Measurements from ENCODE around the gene RPS6KB2. TPM values are rescaled to one million over a fixed set of nuclear protein-coding genes. Genes with fewer than 3 reads are reported as not detected.

The RPS6KB2 gene
- total and polyA plus RNA-seq, 2 experiments from 2014 or later: 65.0 to 105 TPM

- Histone ChIP-seq H3K9me3 (ENCODE audit: low read depth) (no peaks in the 10 kb centered on the region), H3K4me2 (no peak overlapping the region), H3K9me2 (replicated peaks; ENCODE audit: insufficient read depth) (no peaks in the 10 kb centered on the region), H3K27me3 (no peaks in the 10 kb centered on the region), H3K4me1 (ENCODE audit: insufficient read depth) (peaks cover 10% of the 10 kb centered on the region), H4K20me1 (ENCODE audit: insufficient read depth, poor library complexity, severe bottlenecking) (no peaks in the 10 kb centered on the region), H3K36me3 (replicated peaks; ENCODE audit: insufficient read depth, low read depth) (no peaks in the 10 kb centered on the region), H3K27ac (no peak overlapping the region), H3K4me3 (no peak overlapping the region), H3K79me2 (peaks cover 24% of the 10 kb centered on the region), H2AFZ (no peak overlapping the region)
- no peak for DNase-seq (ENCODE audit: low spot score)
- no peak for TF ChIP-seq EZH2phosphoT487 (IDR thresholded peaks at IDR 0.05; ENCODE audit: low read depth, severe bottlenecking, unreplicated experiment)
- no peak for TF ChIP-seq CTCF (IDR thresholded peaks at IDR 0.05; ENCODE audit: poor library complexity)
- TF ChIP-seq EZH2 (IDR thresholded peaks at IDR 0.05; ENCODE audit: borderline replicate concordance): no peak
- 97% methylated on average over 24 of the region's 24 CpGs for WGBS (ENCODE audit: low lambda C conversion rate, missing lambda C conversion rate)
These were observed 3.3 kb downstream of the RPS6KB2 start for GRCh38 chr11:67431346-67432249.

- Histone ChIP-seq H3K9me2 (replicated peaks; ENCODE audit: insufficient read depth) (no peaks in the 10 kb centered on the region), H3K36me3 (replicated peaks; ENCODE audit: insufficient read depth, low read depth) (no peaks in the 10 kb centered on the region), H3K79me2 (peaks cover 24% of the 10 kb centered on the region), H3K4me1 (ENCODE audit: insufficient read depth) (peaks cover 7% of the 10 kb centered on the region), H3K9me3 (ENCODE audit: low read depth) (no peaks in the 10 kb centered on the region), H3K4me2 (no peak overlapping the region), H3K4me3 (no peak overlapping the region), H2AFZ (no peak overlapping the region), H3K27ac (no peak overlapping the region), H3K27me3 (no peaks in the 10 kb centered on the region), H4K20me1 (ENCODE audit: insufficient read depth, poor library complexity, severe bottlenecking) (no peaks in the 10 kb centered on the region)
- no peak for DNase-seq (ENCODE audit: low spot score)
- TF ChIP-seq EZH2phosphoT487 (IDR thresholded peaks at IDR 0.05; ENCODE audit: low read depth, severe bottlenecking, unreplicated experiment): no peak
- no peak for TF ChIP-seq EZH2 (IDR thresholded peaks at IDR 0.05; ENCODE audit: borderline replicate concordance)
- no peak for TF ChIP-seq CTCF (IDR thresholded peaks at IDR 0.05; ENCODE audit: poor library complexity)
- 97% methylated on average over 22 of the region's 22 CpGs for WGBS (ENCODE audit: low lambda C conversion rate, missing lambda C conversion rate)
These were observed 4.5 kb downstream of the RPS6KB2 start for GRCh38 chr11:67432655-67433349.

- Histone ChIP-seq H3K27me3 (no peaks in the 10 kb centered on the region), H3K4me3 (no peak overlapping the region), H3K9me2 (replicated peaks; ENCODE audit: insufficient read depth) (no peaks in the 10 kb centered on the region), H4K20me1 (ENCODE audit: insufficient read depth, poor library complexity, severe bottlenecking) (no peaks in the 10 kb centered on the region), H3K79me2 (peaks cover 20% of the 10 kb centered on the region), H2AFZ (no peak overlapping the region), H3K9me3 (ENCODE audit: low read depth) (no peaks in the 10 kb centered on the region), H3K36me3 (replicated peaks; ENCODE audit: insufficient read depth, low read depth) (no peaks in the 10 kb centered on the region), H3K4me2 (no peak overlapping the region), H3K27ac (no peak overlapping the region), H3K4me1 (ENCODE audit: insufficient read depth) (peaks cover 7% of the 10 kb centered on the region)
- TF ChIP-seq EZH2 (IDR thresholded peaks at IDR 0.05; ENCODE audit: borderline replicate concordance): no peak
- no peak for TF ChIP-seq CTCF (IDR thresholded peaks at IDR 0.05; ENCODE audit: poor library complexity)
- TF ChIP-seq EZH2phosphoT487 (IDR thresholded peaks at IDR 0.05; ENCODE audit: low read depth, severe bottlenecking, unreplicated experiment): no peak
- WGBS (ENCODE audit: low lambda C conversion rate, missing lambda C conversion rate): 92% methylated on average over 22 of the region's 22 CpGs
- DNase-seq (ENCODE audit: low spot score): no peak
These were observed 5.5 kb downstream of the RPS6KB2 start for GRCh38 chr11:67433536-67434394.
